Osteoblast (primary cell): ENCODE results near the gene LIAS. TPM values are rescaled to one million over a fixed set of nuclear protein-coding genes. Genes with fewer than 3 reads are reported as not detected.

ENCODE experiments used
- DNase-seq: peaks from one replicate; pipeline ENCODE4 v3.0.0; 2011; ENCODE audit warnings: low spot score, mixed read lengths; ENCODE audit not compliant: insufficient read length; ENCODE audit errors: missing footprints
- H2AFZ ChIP-seq: 2 replicates; pipeline ENCODE4 v1.6.0; 2011; ENCODE audit warnings: mild to moderate bottlenecking, low read length
- H3K27ac ChIP-seq: 2 replicates; pipeline ENCODE4 v1.5.1; 2011; ENCODE audit warnings: mild to moderate bottlenecking, low read depth, low read length, moderate library complexity
- H3K27me3 ChIP-seq: 2 replicates; pipeline ENCODE4 v1.6.0; 2012; ENCODE audit warnings: mild to moderate bottlenecking, control low read depth, inconsistent platforms, low read length, moderate library complexity; ENCODE audit not compliant: insufficient read depth
- H3K36me3 ChIP-seq: 2 replicates; pipeline ENCODE4 v1.5.1; 2011; ENCODE audit warnings: mild to moderate bottlenecking, low read length, control low read depth, moderate library complexity; ENCODE audit not compliant: insufficient read depth
- H3K4me1 ChIP-seq: 2 replicates; pipeline ENCODE4 v1.5.1; 2011; ENCODE audit warnings: mild to moderate bottlenecking, low read length, control low read depth, moderate library complexity; ENCODE audit not compliant: insufficient read depth
- H3K4me2 ChIP-seq: 2 replicates; pipeline ENCODE4 v1.6.0; 2011; ENCODE audit warnings: mild to moderate bottlenecking, low read length; ENCODE audit not compliant: insufficient read depth
- H3K4me3 ChIP-seq: fragments of 200-600 bp; sonication (generic); 3 replicates; pipeline ENCODE4 v1.5.1; 2012; ENCODE audit warnings: mild to moderate bottlenecking, low read length, inconsistent platforms; ENCODE audit not compliant: insufficient read depth
- H3K79me2 ChIP-seq: 2 replicates; pipeline ENCODE4 v1.6.0; 2012; ENCODE audit warnings: mild to moderate bottlenecking, low read length, control low read depth, inconsistent platforms; ENCODE audit not compliant: insufficient read depth
- H3K9me3 ChIP-seq: 2 replicates; pipeline ENCODE4 v1.5.1; 2011; ENCODE audit warnings: low read depth, low read length, control low read depth
- H4K20me1 ChIP-seq: 2 replicates; pipeline ENCODE4 v1.6.0; 2012; ENCODE audit warnings: mild to moderate bottlenecking, low read length, control low read depth; ENCODE audit not compliant: insufficient read depth
- CTCF ChIP-seq: IDR thresholded peaks from 2 replicates; pipeline ENCODE4 v1.5.1; 2011; ENCODE audit warnings: mild to moderate bottlenecking, low read depth, low read length, moderate library complexity; ENCODE audit errors: extremely low read depth
- total RNA-seq: library from RNA; depleted of rRNA; stranded (reverse); fragments of >200 nt; gene quantifications from 2 replicates; pipeline ENCODE4 v1.2.3, GENCODE V29; 2012

LIAS gene
- total RNA-seq, 1 donor = 8.7 TPM

GRCh38 chr4:39516407-39516966 is 57.6 kb downstream of the LIAS start:
- Histone ChIP-seq H3K27me3 (no peaks in the 10 kb centered on the region), H3K4me3 (no peak overlapping the region), H3K79me2 (peaks cover 89% of the 10 kb centered on the region), H3K9me3 (no peaks in the 10 kb centered on the region), H3K36me3 (peaks cover 86% of the 10 kb centered on the region), H4K20me1 (peaks cover 15% of the 10 kb centered on the region), H3K4me2 (no peak overlapping the region), H2AFZ (no peak overlapping the region), H3K27ac (peak overlapping the region; percentile 87), H3K4me1 (peaks cover 21% of the 10 kb centered on the region)
- DNase-seq = no peak
- TF ChIP-seq CTCF = no peak

- no peak for TF ChIP-seq CTCF
- peak overlapping the region; percentile 27 for H3K27ac ChIP-seq
- H2AFZ ChIP-seq = no peak overlapping the region
- no peak for DNase-seq
- H3K79me2 ChIP-seq = peaks cover 92% of the 10 kb centered on the region
- no peak overlapping the region for H3K4me3 ChIP-seq
- no peaks in the 10 kb centered on the region for H3K27me3 ChIP-seq
- no peak overlapping the region for H3K4me2 ChIP-seq
- no peaks in the 10 kb centered on the region for H3K9me3 ChIP-seq
- peaks cover 41% of the 10 kb centered on the region for H3K4me1 ChIP-seq
- H3K36me3 ChIP-seq = peaks cover 73% of the 10 kb centered on the region
- peaks cover 18% of the 10 kb centered on the region for H4K20me1 ChIP-seq
Observed at GRCh38 chr4:39518484-39518883, 59.6 kb downstream of the LIAS start.

DNA sequence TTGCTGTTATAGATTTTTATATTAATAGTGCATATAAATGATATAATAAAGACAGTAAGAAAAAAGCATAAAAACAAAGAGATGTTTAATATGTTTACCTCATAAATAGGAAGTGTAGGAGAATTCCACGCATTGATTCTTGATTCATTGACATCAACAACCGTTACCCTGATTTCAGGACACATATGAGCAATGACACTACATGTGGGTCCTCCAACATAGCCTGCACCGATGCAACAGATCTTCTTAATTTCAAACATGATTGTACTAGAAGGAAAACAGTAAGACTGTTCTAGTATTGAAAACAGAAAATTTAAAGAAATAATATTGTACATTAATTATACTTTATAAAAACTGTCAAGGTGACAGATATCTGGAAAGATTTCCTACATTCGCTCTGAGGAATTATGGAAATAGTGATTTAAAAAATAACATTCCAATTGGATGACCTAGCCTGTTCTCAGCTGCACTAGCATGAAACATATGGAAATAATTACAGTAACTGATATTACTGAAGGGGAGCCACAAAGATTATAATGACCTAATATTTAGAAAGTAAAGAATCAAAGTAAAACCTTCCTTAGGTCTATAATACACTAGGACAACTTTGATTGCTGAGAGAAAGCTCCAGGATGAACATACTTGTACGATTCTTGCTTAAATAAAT is 62.5 kb downstream of the LIAS start:
- H3K9me3 ChIP-seq = no peaks in the 10 kb centered on the region
- peak overlapping the region; percentile 94 for H3K4me2 ChIP-seq
- peaks cover 35% of the 10 kb centered on the region for H4K20me1 ChIP-seq
- H2AFZ ChIP-seq = no peak overlapping the region
- no peaks in the 10 kb centered on the region for H3K27me3 ChIP-seq
- H3K4me3 ChIP-seq = peak overlapping the region; percentile 44
- H3K4me1 ChIP-seq = peaks cover 47% of the 10 kb centered on the region
- H3K79me2 ChIP-seq = peaks cover 94% of the 10 kb centered on the region
- peak; percentile 62 for DNase-seq
- TF ChIP-seq CTCF = no peak
- H3K36me3 ChIP-seq = peaks cover 57% of the 10 kb centered on the region
- H3K27ac ChIP-seq = peak overlapping the region; percentile 92

DNA sequence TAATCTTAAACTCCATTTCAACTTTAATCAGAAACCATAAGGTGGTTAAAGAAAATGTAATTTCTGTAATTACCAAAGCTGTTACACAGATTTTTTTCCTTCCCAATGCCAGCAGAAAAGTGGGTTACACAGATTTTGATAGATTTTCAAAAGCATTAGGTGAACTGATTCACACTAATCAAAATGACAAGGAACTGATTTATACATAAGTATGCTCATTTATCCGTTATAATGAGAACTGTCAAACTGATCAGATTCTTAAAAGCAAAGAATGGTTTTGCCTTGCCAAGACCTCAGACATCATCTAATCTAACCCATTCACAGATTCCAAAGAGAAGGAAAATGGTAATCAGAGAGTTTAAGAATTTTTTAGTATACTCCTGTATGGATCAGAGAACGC is 63.2 kb downstream of the LIAS start:
- peak overlapping the region; percentile 94 for H3K4me2 ChIP-seq
- no peak for TF ChIP-seq CTCF
- peaks cover 35% of the 10 kb centered on the region for H4K20me1 ChIP-seq
- H3K79me2 ChIP-seq = peaks cover 95% of the 10 kb centered on the region
- H3K36me3 ChIP-seq = peaks cover 54% of the 10 kb centered on the region
- H3K27ac ChIP-seq = peak overlapping the region; percentile 92
- H3K27me3 ChIP-seq = no peaks in the 10 kb centered on the region
- peak overlapping the region; percentile 44 for H3K4me3 ChIP-seq
- peaks cover 44% of the 10 kb centered on the region for H3K4me1 ChIP-seq
- no peak for DNase-seq
- no peaks in the 10 kb centered on the region for H3K9me3 ChIP-seq
- H2AFZ ChIP-seq = no peak overlapping the region
